OCI-LY3 (cell line): ENCODE results near the gene NCK2.

Source experiments
- H2AFZ ChIP-seq: fragments of 200-600, 300-600 bp; shearing (Covaris generic); 2 replicates; pipeline ENCODE4 v1.6.0; 2014; ENCODE audit warnings: antibody characterized with exemption, low read depth, low read length
- H3K27ac ChIP-seq: fragments of 200-600, 300-600 bp; sonication (generic); 2 replicates; pipeline ENCODE4 v1.5.1; 2014; ENCODE audit warnings: mild to moderate bottlenecking, low read length, moderate library complexity, mixed read lengths
- H3K27me3 ChIP-seq: fragments of 200-600, 300-600 bp; sonication (generic); 2 replicates; pipeline ENCODE4 v1.6.1; 2014; ENCODE audit warnings: low read depth, low read length, mixed read lengths
- H3K36me3 ChIP-seq: fragments of 200-600, 300-600 bp; sonication (generic); replicated peaks from 2 replicates; pipeline ENCODE3; 2014; ENCODE audit warnings: low read depth, low read length, mixed read lengths
- H3K4me1 ChIP-seq: fragments of 300-600, 200-600 bp; sonication (generic); 2 replicates; pipeline ENCODE4 v1.6.1; 2014; ENCODE audit warnings: low read length, mixed read lengths
- H3K4me2 ChIP-seq: fragments of 200-600, 300-600 bp; sonication (generic); 2 replicates; pipeline ENCODE4 v1.6.1; 2014; ENCODE audit warnings: low read length, mixed read lengths
- H3K4me3 ChIP-seq: fragments of 300-600, 200-600 bp; sonication (generic); 2 replicates; pipeline ENCODE4 v1.5.1; 2014; ENCODE audit warnings: antibody characterized with exemption, mild to moderate bottlenecking, low read length, moderate library complexity
- H3K79me2 ChIP-seq: fragments of 300-600, 200-600 bp; shearing (Covaris generic); 2 replicates; pipeline ENCODE4 v1.6.1; 2014; ENCODE audit warnings: mild to moderate bottlenecking, low read length, mixed read lengths
- H3K9ac ChIP-seq: fragments of 300-600, 200-600 bp; shearing (Covaris generic); 2 replicates; pipeline ENCODE4 v1.6.0; 2014; ENCODE audit warnings: mild to moderate bottlenecking, low read length, moderate library complexity
- H3K9me3 ChIP-seq: fragments of 200-600, 300-600 bp; shearing (Covaris generic); 2 replicates; pipeline ENCODE4 v1.6.1; 2014; ENCODE audit warnings: low read length, mixed read lengths; ENCODE audit not compliant: insufficient read depth
- H4K20me1 ChIP-seq: fragments of 200-600, 300-600 bp; sonication (generic); 2 replicates; pipeline ENCODE4 v1.6.1; 2016; ENCODE audit warnings: low read length, mixed read lengths; ENCODE audit not compliant: insufficient read depth
- CTCF ChIP-seq: fragments of 200-600, 300-600 bp; sonication (generic); IDR thresholded peaks from 2 replicates; pipeline ENCODE4 v1.5.1; 2014; ENCODE audit warnings: antibody characterized with exemption, low read length, low read depth
- EZH2phosphoT487 ChIP-seq: fragments of 200-600 bp; shearing (Covaris generic); IDR thresholded peaks from 2 replicates; pipeline ENCODE4 v1.6.1; 2018; ENCODE audit warnings: antibody characterized with exemption, mixed run types, low read depth

NCK2 gene

GRCh38 chr2:105820691-105821090, 76.0 kb downstream of the NCK2 start:
- H3K79me2 ChIP-seq = no peaks in the 10 kb centered on the region
- H3K36me3 ChIP-seq = no peaks in the 10 kb centered on the region
- H3K9ac ChIP-seq = no peak overlapping the region
- no peak overlapping the region for H3K27ac ChIP-seq
- peaks cover 16% of the 10 kb centered on the region; the same call in 1 of the 2 replicates for H4K20me1 ChIP-seq
- H3K4me2 ChIP-seq = no peak overlapping the region
- TF ChIP-seq EZH2phosphoT487 (no peak), CTCF (no peak)
- no peak overlapping the region for H3K4me3 ChIP-seq
- no peaks in the 10 kb centered on the region for H3K4me1 ChIP-seq
- H2AFZ ChIP-seq = no peak overlapping the region
- H3K9me3 ChIP-seq = no peaks in the 10 kb centered on the region
- H3K27me3 ChIP-seq = no peaks in the 10 kb centered on the region

- TF ChIP-seq EZH2phosphoT487 (no peak), CTCF (no peak)
- no peaks in the 10 kb centered on the region for H3K9me3 ChIP-seq
- no peak overlapping the region for H3K4me2 ChIP-seq
- no peak overlapping the region for H2AFZ ChIP-seq
- no peak overlapping the region for H3K27ac ChIP-seq
- H3K4me1 ChIP-seq = no peaks in the 10 kb centered on the region
- H3K4me3 ChIP-seq = no peak overlapping the region
- no peaks in the 10 kb centered on the region for H3K79me2 ChIP-seq
- H3K9ac ChIP-seq = no peak overlapping the region
- peaks cover 16% of the 10 kb centered on the region; the same call in 1 of the 2 replicates for H4K20me1 ChIP-seq
- H3K36me3 ChIP-seq = no peaks in the 10 kb centered on the region
- no peaks in the 10 kb centered on the region for H3K27me3 ChIP-seq
Observed at GRCh38 chr2:105821428-105822125, 76.9 kb downstream of the NCK2 start.

GRCh38 chr2:105822186-105822585, 77.5 kb downstream of the NCK2 start:
- Histone ChIP-seq H4K20me1 (peaks cover 16% of the 10 kb centered on the region; the same call in 1 of the 2 replicates), H3K4me2 (no peak overlapping the region), H3K4me1 (no peaks in the 10 kb centered on the region), H3K27me3 (no peaks in the 10 kb centered on the region), H3K9ac (no peak overlapping the region), H3K36me3 (no peaks in the 10 kb centered on the region), H3K4me3 (no peak overlapping the region), H3K9me3 (no peaks in the 10 kb centered on the region), H3K27ac (no peak overlapping the region), H3K79me2 (no peaks in the 10 kb centered on the region), H2AFZ (no peak overlapping the region)
- no peak for TF ChIP-seq CTCF
- no peak for TF ChIP-seq EZH2phosphoT487

- Histone ChIP-seq H3K36me3 (no peaks in the 10 kb centered on the region), H3K79me2 (no peaks in the 10 kb centered on the region), H3K9me3 (no peaks in the 10 kb centered on the region), H2AFZ (no peak overlapping the region), H4K20me1 (peaks cover 16% of the 10 kb centered on the region; the same call in 1 of the 2 replicates), H3K4me3 (no peak overlapping the region), H3K27me3 (no peaks in the 10 kb centered on the region), H3K4me2 (no peak overlapping the region), H3K9ac (no peak overlapping the region), H3K4me1 (no peaks in the 10 kb centered on the region), H3K27ac (no peak overlapping the region)
- no peak for TF ChIP-seq CTCF
- no peak for TF ChIP-seq EZH2phosphoT487
Observed at GRCh38 chr2:105824446-105824845, 79.7 kb downstream of the NCK2 start.
